Measurements from ENCODE around the gene MOSMO.
"Not testable (repeated sequence)": the region's sequence is repeated elsewhere in the genome, so short reads cannot be mapped to it uniquely, and the experiment has no call there.

Gene MOSMO

DNA sequence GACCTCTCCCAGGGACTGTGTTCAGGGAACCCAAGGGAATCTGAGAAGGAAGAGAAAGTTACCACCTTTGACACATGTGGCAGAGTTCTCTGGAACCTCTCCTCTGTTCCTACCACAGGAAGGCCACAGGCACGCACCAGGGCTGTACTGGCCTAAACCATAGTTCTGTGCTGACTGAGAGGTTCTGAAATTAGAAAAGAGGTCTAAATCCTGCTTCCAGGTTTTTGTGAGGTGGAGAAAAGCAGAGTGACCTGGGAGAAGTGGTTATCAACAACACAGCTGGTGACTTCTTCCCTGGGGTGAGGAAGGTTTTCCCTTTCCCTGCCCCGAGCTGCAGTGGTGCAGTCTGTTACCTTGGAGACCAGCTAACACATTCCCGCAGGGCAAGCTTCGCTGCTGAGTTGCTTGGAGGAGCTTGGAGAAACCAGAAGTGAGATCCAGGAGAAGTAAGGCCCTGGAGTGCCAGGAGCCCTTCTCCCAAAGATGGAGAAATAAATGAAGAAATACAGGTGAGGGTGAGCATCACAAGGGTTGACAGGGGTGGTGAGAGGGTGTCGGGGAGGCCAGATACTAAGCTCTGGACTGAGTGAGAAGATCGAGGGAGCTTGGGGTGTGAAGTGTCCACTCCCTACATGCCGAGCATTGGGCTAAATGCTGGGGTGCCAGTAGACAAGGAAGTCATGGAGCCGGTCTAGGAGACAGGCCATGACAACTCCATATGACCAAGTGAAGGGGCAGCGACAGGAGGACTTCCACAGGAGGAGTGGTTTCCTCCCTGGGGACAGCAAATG, 84.4 kb downstream of the MOSMO start, which contains the start of gene VWA3A:
Gene VWA3A (plus strand): TSS at position 399 of the 791 bp plus-strand sequence. CDS start 97 bp downstream, at position 496.
- DNase-seq, result peak in 31 of 51 donors; percentile 1 to 71 (median 29)

DNA sequence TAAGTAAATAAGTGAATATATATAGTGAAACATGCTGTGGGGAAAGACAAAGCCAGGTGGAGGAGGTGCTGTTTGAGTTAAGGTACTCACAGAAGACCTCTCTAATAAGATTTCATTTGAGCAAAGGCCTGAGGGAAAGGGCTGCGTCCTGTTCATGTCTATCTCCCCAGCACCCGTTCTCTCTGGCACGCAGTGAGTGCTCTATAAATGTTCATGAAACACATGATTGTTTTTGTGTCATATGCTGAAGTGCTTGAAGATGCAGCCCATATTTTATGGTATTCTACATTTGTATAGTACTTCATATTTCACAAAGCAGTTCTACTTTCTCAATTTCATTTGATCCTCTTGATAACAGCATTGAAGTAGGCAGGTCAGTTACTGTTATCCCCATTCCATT, 85.4 kb downstream of the MOSMO start:
- DNase-seq, result no peak

DNA sequence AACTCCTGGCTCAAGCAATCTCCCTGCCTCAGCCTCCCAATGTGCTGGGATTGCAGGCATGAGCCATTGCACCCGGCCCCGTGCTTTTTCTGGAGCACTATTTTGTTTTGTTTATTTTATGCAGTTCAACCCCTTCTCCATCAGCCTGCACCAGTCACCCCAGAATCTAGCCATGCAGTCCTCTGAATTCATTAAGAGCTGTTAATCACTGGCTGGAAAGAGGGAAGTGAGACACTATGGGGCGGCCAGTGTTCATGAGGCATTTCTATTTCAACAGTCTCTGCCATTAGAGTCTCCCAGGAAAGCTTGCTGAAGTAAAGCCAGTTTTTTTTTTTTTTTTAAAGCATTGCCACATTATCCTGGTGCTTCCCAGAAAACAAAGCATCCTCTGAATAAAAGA, 86.1 kb downstream of the MOSMO start:
- peak in 3 of 51 donors; percentile 11 to 40 (median 22) for DNase-seq

DNA sequence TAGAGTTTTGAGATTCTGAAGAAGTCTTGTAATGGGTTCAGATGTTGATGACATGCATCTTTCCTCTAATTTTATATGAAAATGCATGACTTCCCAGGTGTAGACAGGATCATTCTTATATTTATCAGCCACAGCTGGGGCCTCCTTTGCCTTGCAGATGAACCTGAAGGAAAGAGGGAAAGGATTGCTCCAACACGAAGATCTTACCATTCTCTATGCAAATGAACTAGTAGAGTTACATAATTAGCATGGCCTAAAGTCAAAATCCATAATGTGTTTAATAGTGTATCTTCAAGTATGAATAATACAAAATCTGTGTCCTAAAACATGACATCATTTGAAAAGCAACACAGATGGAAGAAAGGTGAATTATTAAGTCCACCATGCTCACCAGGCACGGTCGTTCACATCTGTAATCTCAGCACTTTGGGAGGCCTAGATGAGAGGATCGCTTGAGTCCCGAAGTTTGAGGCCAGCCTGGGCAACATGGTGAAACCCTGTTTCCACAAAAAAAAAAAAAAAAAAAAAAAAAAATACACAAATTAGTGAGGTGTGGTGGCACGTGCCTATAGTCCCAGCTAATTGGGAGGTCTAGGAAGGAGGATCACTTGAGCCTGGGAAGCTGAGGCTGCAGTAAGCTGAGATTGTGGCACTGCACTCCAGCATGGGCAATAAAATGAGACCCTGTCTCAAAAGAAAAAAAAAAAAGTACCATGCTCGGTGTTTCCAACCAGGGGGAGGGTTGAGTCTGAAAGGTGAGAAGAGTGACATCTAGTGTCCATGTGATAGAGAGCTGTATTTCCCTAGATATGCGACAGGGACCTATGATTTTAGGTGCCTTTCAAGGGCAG, 90.7 kb downstream of the MOSMO start:
- peak in 2 of 51 donors; percentile 1 to 35 for DNase-seq

DNA sequence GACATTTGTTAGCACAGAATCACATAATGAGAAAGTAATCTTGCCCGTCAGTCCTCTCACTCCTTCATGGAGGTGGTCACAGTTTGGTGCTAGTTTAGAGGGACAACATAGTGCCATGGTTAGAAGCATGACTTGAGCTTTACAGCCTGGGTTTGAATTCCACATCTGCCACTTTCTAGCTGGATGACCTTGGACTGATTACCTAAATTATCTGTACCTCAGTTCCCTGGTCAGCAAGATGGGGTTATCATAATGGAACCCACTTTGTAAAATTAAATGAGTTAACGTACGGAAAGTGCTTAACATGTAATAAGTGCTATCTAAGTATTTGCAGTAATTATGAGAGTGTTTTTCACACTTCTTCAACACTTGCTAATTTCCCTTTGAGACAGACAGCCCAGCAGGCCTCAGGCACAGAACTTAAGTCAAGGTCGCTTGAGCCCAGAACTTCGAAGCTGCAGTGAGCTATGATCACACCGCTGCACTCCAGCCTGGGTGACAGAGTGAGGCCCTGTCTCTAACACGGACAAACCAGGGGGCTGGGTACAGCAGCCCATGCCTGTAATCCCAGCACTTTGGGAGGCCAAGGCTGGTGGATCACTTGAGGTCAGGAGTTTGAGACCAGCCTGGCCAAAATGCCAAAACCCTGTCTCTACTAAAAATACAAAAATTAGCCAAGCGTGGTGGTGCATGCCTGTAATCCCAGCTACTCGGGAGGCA, 91.5 kb downstream of the MOSMO start:
- no peak for DNase-seq

DNA sequence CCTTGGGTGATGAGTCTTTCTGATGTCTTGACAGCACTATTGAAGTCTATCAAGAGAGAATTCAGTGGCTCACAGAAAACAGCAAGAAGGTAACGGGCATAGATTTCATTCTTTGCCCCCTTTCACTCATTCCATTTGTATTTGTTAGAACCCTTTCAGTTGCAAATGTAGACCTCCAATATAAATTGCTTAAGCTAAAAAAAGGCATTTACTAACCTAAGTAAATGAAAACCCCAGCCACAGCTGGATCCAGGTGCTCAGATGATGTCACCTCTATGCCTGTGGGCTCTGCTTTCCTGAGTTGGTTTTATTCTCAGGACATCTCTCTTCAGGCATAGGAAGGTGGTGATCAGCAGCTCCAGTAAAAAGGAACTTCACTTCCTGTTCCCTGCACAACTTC, 95.5 kb downstream of the MOSMO start:
- no peak for DNase-seq

DNA sequence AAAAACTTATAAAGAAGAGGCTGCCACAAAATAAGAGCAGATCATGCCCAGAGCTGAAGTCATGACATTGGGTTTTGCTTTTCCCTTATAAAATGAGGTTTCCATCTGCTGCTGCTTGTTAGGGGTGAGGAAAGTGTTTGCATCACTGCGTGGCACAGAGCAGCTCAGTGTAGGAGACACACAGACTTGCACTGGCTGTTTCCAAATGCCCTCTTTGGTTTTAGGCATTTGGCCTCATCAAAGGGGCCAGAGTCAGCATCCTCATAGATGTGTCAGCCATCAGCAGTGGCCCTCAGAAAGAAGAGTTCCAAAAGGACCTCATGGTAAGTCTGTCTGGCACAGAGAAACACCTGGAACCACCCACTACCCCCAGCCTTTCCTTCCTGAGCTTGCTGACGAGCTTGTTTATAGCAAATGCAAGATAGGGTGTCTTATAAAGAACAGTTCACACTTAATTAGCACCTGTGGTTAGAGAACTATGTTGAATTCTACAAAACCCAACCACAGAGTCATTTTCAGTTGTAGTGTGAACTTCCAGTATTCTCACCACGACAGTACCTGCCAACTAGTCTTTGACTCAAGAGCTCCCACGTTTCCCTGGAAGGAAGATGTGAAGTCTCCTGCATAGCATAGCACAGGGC, 101.5 kb downstream of the MOSMO start:
- no peak for DNase-seq

DNA sequence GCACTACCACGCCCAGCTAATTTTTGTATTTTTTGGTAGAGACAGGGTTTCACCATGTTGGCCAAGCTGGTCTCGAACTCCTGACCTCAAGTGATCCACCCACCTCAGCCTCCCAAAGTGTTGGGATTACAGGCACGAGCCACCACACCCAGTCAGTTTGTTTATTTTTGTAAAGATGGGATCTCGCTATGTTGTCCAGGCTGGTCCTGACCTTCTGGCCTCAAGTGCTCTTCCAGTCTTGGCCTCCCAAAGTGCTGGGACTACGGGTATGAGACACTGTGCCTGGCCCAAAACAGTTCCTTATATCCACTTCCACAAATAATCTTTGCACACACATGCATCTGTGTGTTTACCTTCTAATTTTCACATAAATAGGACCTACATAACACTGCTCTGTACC, 103.7 kb downstream of the MOSMO start:
- not testable (repeated sequence) for DNase-seq

DNA sequence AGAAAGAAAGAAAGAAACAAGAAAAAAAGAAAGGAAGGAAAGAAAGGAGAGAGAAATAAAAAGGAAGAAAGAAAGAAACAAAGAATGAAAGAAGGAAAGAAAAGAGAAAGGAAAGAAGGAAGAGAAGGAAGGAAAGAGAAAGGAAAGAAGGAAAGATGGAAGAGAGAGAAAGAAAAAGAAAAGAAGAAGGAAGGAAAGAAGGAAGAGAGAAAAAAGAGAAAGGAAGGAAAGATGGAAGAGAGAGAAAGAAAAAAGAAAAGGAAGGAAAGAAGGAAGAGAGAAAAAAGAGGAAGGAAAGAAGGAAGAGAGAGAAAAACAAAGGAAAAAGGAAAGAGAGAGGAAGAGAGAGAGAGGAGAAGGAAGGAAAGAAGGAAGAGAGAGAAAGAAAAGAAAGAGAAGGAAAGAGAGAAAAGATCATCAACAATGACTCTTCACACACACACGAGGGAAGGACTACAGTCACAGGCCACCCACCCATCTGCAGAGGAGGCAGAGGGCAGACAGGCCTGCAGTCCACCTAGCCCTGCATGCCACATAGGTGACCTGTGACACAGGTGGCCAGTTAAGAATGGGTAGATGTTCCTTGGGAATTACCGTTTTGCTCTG, 108.3 kb downstream of the MOSMO start:
- DNase-seq, result no peak

DNA sequence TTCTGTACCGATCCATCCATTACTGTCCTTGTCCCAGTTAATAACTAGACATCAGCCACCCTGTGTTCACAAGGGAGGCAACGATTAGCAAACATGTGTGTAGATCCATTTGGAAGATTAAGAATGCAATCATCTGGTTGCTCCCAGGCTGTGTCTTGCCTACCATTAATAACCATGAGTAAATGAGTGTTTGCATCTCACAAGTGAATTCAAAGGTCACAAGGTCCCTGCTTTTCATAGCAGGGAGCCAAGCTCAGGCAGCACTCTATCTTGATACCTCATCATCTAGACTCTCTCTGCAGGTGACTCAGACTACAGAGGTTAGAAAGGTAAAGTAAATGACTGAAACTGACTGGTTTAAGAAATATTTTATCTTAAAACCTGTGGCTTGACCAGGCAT, 109.7 kb downstream of the MOSMO start:
- no peak for DNase-seq

DNA sequence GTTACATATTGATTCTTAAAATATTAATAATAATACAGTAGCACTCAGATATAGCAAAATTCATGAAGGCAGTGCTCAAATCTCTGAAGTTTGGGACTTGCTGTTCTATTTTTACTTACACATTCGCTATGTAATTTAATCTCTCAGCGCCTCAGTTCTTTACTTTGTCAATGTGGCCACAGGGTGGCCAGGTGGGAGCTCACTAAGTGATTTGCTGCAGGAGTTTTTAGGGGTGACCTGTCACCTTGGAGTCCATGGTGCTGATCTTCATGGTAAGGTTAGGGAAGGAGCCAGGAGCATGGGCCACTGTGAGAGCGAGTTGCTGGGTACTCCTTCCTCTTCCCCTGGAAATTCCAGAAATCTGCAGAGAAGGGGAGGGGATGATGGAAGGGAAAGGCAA, 112.5 kb downstream of the MOSMO start:
- DNase-seq, result no peak

DNA sequence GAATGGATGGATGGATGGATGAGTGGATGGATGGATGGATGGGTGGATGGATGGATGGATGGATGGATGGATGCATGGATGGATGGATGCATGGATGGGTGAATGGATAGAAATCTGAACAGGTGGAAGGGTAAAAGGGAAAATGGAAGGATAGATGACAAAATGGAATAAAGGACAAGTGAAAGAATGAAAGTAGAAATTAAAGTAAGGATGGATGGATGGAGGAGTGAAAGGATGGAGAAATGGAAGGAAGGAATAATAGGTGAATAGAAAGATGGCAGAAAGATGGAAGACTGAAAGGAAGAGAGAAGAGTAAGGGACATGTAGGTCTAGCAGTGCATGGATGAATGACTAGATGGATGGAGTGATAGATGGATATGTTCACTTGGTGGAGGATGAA, 114.3 kb downstream of the MOSMO start:
- DNase-seq, result no peak

DNA sequence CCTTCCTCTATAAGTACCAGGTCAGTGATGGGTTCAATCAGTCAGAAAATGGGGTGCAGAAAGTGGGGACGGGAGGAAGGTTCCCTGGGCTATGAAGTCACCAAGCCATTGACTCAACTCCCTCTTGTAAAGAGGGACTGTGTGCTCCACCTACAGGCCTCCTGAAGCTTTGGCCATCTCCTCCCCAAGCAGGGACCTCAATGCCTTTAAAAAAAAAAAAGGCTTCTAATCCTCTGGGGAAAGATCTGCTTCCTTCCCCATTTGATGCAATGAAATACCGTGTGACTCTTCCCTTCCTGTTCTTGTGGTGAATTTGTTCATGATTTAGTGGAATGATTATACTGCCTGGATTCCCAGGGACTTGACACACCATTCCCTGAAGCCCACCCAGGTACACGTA, 115.2 kb downstream of the MOSMO start:
- no peak for DNase-seq

DNA sequence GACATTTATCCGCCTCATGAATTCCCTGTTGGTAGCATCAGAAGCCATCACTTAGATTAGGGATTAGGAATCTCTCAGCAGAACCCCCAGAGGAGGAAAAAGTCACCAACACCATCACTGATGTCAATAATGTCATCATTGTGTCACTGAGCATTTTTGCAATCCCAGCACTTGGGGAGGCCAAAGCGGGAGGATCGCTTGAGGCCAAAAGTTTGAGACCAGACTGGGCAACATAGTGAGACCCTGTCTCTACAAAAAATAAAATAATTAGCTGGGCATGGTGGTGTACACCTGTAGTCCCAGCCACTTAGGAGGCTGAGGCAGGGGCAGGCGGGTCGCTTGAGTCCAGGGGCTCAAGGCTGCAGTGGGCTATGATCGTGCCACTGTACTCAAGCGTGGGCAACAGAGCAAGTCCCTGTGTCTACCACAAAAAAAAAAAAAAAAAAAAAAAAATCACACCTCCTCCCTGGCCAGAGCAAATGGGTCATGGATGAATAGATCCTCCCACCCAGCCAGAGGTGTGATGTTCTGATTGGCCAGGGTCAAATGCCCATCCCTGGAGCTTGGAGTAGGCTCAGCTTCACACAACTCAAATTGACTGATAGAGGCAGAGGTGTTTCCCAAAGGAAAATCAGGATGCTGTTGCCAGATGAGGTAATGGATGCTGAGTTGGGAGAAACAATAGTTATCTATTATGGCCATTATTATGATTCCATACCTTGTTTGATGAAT, 116.0 kb downstream of the MOSMO start:
- DNase-seq, result no peak

DNA sequence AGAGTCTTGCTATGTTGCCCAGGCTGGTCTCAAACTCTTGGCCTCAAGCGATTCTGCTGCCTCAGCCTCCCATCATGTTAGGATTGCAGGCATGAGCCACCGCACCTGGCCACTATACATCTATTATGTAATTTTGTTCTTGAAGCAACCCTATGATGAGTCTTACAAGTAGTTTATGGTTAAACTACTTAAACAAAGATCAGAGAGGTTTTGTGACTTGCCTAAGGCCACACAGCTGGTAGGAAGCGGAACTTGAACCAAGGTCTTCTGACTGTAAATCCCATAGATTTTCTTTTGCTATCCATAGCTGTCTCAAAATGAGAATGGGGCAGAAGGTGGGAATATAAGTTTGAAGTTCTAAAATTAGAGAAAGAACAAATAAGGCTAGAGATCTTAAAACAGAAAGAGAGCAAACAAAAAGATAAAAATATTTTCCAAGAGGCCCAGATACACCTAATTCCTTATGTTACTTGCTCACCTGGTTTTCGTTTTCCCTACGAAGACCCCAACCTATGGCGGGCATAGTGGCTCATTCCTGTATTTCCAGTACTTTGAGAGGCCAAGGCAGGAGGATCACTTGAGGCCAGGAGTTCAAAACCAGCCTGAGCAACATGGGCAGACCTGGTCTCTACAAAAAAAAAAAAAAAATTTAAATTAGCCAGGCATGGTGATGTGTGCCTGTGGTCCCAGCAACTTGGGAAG, 116.8 kb downstream of the MOSMO start:
- DNase-seq, result no peak

DNA sequence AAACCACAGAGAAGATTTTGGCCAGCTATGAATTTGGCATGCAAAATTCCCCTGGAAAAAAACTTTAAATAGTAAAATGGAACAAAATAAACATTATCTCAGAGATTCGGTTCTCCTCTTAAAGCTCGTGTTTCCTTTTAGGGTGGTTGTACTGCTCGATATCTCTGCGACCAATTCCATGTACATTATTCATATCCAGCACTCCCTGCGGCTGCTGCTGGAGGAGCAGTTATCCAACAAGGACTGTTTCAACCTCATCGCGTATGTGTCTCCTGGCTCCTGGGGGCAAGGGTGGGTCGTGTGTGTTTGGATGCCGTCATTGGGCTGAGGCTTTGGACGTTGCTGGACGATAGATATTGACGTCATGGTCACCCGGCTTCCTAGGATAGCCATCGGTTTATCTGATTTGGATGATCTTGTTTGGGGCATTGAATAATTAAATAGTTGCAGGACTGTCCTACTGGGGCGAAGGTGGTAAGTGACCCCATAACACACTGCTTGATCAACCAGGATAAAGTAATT, 118.2 kb downstream of the MOSMO start:
- no peak for DNase-seq

DNA sequence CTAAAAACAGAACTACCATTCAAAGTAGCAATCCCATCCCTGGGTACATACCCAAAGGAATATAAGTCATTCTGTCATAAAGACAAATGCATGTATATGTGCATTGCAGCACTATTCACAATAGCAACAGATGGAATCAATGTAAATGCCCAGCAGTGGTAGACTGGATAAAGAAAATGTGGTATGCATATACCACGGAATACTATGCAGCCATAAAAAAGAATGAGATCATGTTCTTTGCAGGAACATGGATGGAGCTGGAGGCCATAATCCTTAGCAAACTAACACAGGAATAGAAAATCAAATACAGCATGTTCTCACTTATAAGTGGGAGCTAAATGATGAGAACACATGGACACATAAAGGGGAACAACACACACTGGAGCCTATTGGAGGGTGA, 120.6 kb downstream of the MOSMO start:
- DNase-seq, result not testable (repeated sequence)

DNA sequence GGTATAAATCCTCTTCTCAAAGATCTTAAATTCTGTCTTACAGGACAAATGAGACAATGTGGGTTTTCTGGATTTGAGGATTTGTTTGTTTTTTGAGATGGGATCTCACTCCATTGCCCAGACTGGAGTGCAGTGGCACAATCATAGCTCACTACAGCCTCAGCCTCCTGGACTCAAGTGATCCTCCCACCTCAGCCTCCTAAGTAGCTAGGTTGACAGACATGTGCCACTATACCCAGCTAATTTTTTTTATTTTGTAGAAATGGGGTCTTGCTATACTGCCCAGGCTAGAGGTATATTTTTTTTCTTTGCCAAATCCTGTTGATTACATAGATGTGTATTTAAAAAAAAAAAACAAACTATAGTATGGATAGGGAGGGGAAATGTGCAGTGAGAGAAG, 122.6 kb downstream of the MOSMO start:
- no peak for DNase-seq

DNA sequence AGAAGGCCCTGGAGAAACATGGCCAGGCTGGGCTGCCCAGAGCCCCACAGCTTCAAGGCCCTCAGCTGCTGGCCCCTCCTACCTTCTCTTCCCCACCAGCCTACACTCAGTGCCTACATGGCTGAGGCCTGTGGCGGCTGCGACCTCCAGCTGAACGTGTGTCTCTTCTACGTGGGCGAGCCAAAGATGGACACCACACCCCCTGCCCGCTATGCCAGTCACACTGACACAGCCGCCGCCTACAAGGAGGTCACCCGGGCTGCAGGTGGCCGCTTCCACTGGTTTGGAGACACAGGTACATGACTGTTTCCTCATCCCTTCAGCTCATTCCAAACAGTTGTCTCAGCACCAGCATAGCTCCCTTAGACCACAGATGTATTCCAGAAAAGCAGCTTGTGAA, 124.9 kb downstream of the MOSMO start:
- no peak for DNase-seq
